H9 (cell line): ENCODE data around the gene NECAP2. TPM values are rescaled to one million over a fixed set of nuclear protein-coding genes. Genes with fewer than 3 reads are reported as not detected.

ENCODE experiments used
- DNase-seq: peaks from one replicate; pipeline ENCODE4 v3.0.0-alpha.2; 2017
- H2AFZ ChIP-seq: one replicate; pipeline ENCODE4 v1.6.1; 2013; ENCODE audit warnings: mild to moderate bottlenecking, low read length, control low read depth, moderate library complexity
- H2AK5ac ChIP-seq: 2 replicates; pipeline ENCODE4 v1.6.1; 2013; ENCODE audit warnings: low read length, control low read depth, mixed read lengths; ENCODE audit not compliant: insufficient read length
- H2BK120ac ChIP-seq: one replicate; pipeline ENCODE4 v1.6.1; 2013; ENCODE audit warnings: low read depth, mild to moderate bottlenecking, low read length, control low read depth, inconsistent platforms; ENCODE audit not compliant: poor library complexity, severe bottlenecking
- H2BK12ac ChIP-seq: 2 replicates; pipeline ENCODE4 v1.6.1; 2013; ENCODE audit warnings: low read length, control low read depth, mixed read lengths, low read depth; ENCODE audit not compliant: insufficient read length
- H2BK15ac ChIP-seq: 2 replicates; pipeline ENCODE4 v1.6.1; 2013; ENCODE audit warnings: low read depth, low read length, control low read depth
- H2BK20ac ChIP-seq: one replicate; pipeline ENCODE4 v1.6.1; 2013; ENCODE audit warnings: low read depth, mild to moderate bottlenecking, low read length, control low read depth, inconsistent platforms; ENCODE audit not compliant: poor library complexity, severe bottlenecking
- H2BK5ac ChIP-seq: 2 replicates; pipeline ENCODE4 v1.6.1; 2013; ENCODE audit warnings: low read length, control low read depth, mixed read lengths; ENCODE audit not compliant: insufficient read length
- H3K14ac ChIP-seq: 2 replicates; pipeline ENCODE4 v1.6.1; 2013; ENCODE audit warnings: low read length, control low read depth; ENCODE audit not compliant: insufficient read depth
- H3K18ac ChIP-seq: 2 replicates; pipeline ENCODE4 v1.6.1; 2013; ENCODE audit warnings: low read depth, mild to moderate bottlenecking, mixed read lengths, low read length, control low read depth; ENCODE audit not compliant: insufficient read length
- H3K23ac ChIP-seq: 2 replicates; pipeline ENCODE4 v1.6.1; 2013; ENCODE audit warnings: low read length, control low read depth, mixed read lengths, low read depth; ENCODE audit not compliant: insufficient read length
- H3K23me2 ChIP-seq: 2 replicates; pipeline ENCODE4 v1.6.1; 2013; ENCODE audit warnings: low read depth, mild to moderate bottlenecking, mixed read lengths, low read length, control low read depth; ENCODE audit not compliant: insufficient read length, poor library complexity, severe bottlenecking
- H3K27ac ChIP-seq: 2 replicates; pipeline ENCODE4 v1.5.1; 2013; ENCODE audit warnings: low read length, control low read depth, mixed read lengths, low read depth; ENCODE audit not compliant: insufficient read length
- H3K27me3 ChIP-seq: 2 replicates; pipeline ENCODE4 v1.6.1; 2013; ENCODE audit warnings: low read length, control low read depth, inconsistent platforms; ENCODE audit not compliant: insufficient read depth
- H3K4ac ChIP-seq: 2 replicates; pipeline ENCODE4 v1.6.1; 2013; ENCODE audit warnings: low read depth, mild to moderate bottlenecking, control low read depth, inconsistent platforms, low read length, moderate library complexity
- H3K4me1 ChIP-seq: 2 replicates; pipeline ENCODE4 v1.6.1; 2013; ENCODE audit warnings: low read length, control low read depth, inconsistent platforms; ENCODE audit not compliant: insufficient read depth
- H3K4me2 ChIP-seq: 2 replicates; pipeline ENCODE4 v1.6.1; 2013; ENCODE audit warnings: low read length, control low read depth, mixed read lengths; ENCODE audit not compliant: insufficient read length, insufficient read depth
- H3K56ac ChIP-seq: 2 replicates; pipeline ENCODE4 v1.6.1; 2013; ENCODE audit warnings: low read depth, mild to moderate bottlenecking, mixed read lengths, low read length, control low read depth; ENCODE audit not compliant: insufficient read length
- H3K79me1 ChIP-seq: 2 replicates; pipeline ENCODE4 v1.6.1; 2013; ENCODE audit warnings: low read depth, mild to moderate bottlenecking, moderate library complexity, low read length, control low read depth, inconsistent platforms; ENCODE audit not compliant: insufficient read depth, poor library complexity, severe bottlenecking
- H3K79me2 ChIP-seq: 2 replicates; pipeline ENCODE4 v1.6.1; 2013; ENCODE audit warnings: low read length, control low read depth, inconsistent platforms; ENCODE audit not compliant: insufficient read depth
- H3K9ac ChIP-seq: 2 replicates; pipeline ENCODE4 v1.6.1; 2013; ENCODE audit warnings: low read length, control low read depth, mixed read lengths; ENCODE audit not compliant: insufficient read length; ENCODE audit errors: extremely low read depth
- H3K9me3 ChIP-seq: one replicate; pipeline ENCODE4 v1.6.1; 2013; ENCODE audit warnings: low read depth, low read length, inconsistent platforms; ENCODE audit not compliant: control insufficient read depth
- H3T11ph ChIP-seq: one replicate; pipeline ENCODE4 v1.6.1; 2013; ENCODE audit warnings: mild to moderate bottlenecking, low read length, control low read depth, inconsistent platforms
- H4K20me1 ChIP-seq: one replicate; pipeline ENCODE4 v1.6.1; 2013; ENCODE audit not compliant: control insufficient read depth, insufficient read length, insufficient read depth
- H4K5ac ChIP-seq: 2 replicates; pipeline ENCODE4 v1.6.1; 2013; ENCODE audit warnings: low read depth, mild to moderate bottlenecking, mixed read lengths, low read length, control low read depth; ENCODE audit not compliant: insufficient read length
- H4K8ac ChIP-seq: replicated peaks from 2 replicates; pipeline ENCODE4 v1.6.1; 2013; ENCODE audit warnings: low read length, control low read depth, mixed read lengths, low read depth; ENCODE audit not compliant: insufficient read length
- H4K91ac ChIP-seq: 2 replicates; pipeline ENCODE4 v1.6.1; 2013; ENCODE audit warnings: low read depth, mild to moderate bottlenecking, moderate library complexity, mixed read lengths, low read length, control low read depth; ENCODE audit not compliant: insufficient read length
- H3K27ac Mint-ChIP-seq, 3 experiments: 2 replicates in 2 of 3; 3 replicates in 1 of 3; pipeline ENCODE4 v1.8.0; 2020 to 2021; ENCODE audit warnings: mixed read lengths in 3 of 3, mild to moderate bottlenecking in 1 of 3, moderate library complexity in 1 of 3
- H3K27me3 Mint-ChIP-seq: 2 replicates; pipeline ENCODE4 v1.8.0; 2021; ENCODE audit warnings: low read depth, mild to moderate bottlenecking, moderate library complexity, mixed read lengths
- H3K36me3 Mint-ChIP-seq, 3 experiments: 2 replicates in 2 of 3; 3 replicates in 1 of 3; pipeline ENCODE4 v1.8.0; 2020 to 2021; ENCODE audit warnings: low read depth in 3 of 3, mixed read lengths in 3 of 3; ENCODE audit not compliant: insufficient read depth in 1 of 3
- H3K4me1 Mint-ChIP-seq, 2 experiments: 2 replicates each; pipeline ENCODE4 v1.8.0; 2020; ENCODE audit warnings: mixed read lengths in 2 of 2
- H3K4me3 Mint-ChIP-seq, 2 experiments: 2 replicates in 1 of 2; 3 replicates in 1 of 2; pipeline ENCODE4 v1.8.0; 2020 to 2021; ENCODE audit warnings: mild to moderate bottlenecking in 2 of 2, mixed read lengths in 2 of 2, moderate library complexity in 1 of 2
- H3K9me3 Mint-ChIP-seq, 2 experiments: 2 replicates in 1 of 2; 3 replicates in 1 of 2; pipeline ENCODE4 v1.8.0; 2020; ENCODE audit warnings: mild to moderate bottlenecking in 2 of 2, mixed read lengths in 2 of 2, moderate library complexity in 1 of 2
- CTCF ChIP-seq: fragments of 200-600 bp; sonication (generic); conservative IDR thresholded peaks from 3 replicates; pipeline ENCODE4 v1.8.0; 2021; ENCODE audit warnings: antibody characterized with exemption, mild to moderate bottlenecking
- WGBS: extraction: QIAGEN DNeasy Blood & Tissue Kit; methylation state at CpG from one replicate; pipeline ENCODE4 v1.1.7; 2013; ENCODE audit warnings: missing lambda C conversion rate, low lambda C conversion rate, mixed read lengths; ENCODE audit not compliant: insufficient read length; ENCODE audit errors: extremely low coverage; 5-methylcytosine and 5-hydroxymethylcytosine counted together
- total RNA-seq: library from RNA; stranded (reverse); gene quantifications from 2 replicates; pipeline ENCODE4 v1.2.1, GENCODE V29; 2021

Gene NECAP2
- total RNA-seq, 1 experiment from 2014 or later: 33.2 TPM

GRCh38 chr1:16462773-16463330, 22.3 kb downstream of the NECAP2 start:
- Histone ChIP-seq H3K79me1 (no peaks in the 10 kb centered on the region), H2BK120ac (no peak overlapping the region), H2BK15ac (no peak overlapping the region), H2BK20ac (no peak overlapping the region), H3K23me2 (no peaks in the 10 kb centered on the region), H2BK12ac (no peak overlapping the region), H4K8ac (no peak overlapping the region), H3K4me1 (no peaks in the 10 kb centered on the region), H4K5ac (no peak overlapping the region), H2AK5ac (no peak overlapping the region), H3K9me3 (no peaks in the 10 kb centered on the region), H3K56ac (no peak overlapping the region), H3K18ac (no peak overlapping the region), H3K23ac (no peak overlapping the region), H3K27me3 (no peaks in the 10 kb centered on the region), H3K14ac (no peak overlapping the region), H3K27ac (no peak overlapping the region), H3K79me2 (no peaks in the 10 kb centered on the region), H3K4me2 (no peak overlapping the region), H4K91ac (no peak overlapping the region), H2AFZ (no peak overlapping the region), H3K9ac (no peak overlapping the region), H3T11ph (no peak overlapping the region), H2BK5ac (no peak overlapping the region), H4K20me1 (no peaks in the 10 kb centered on the region), H3K4ac (no peak overlapping the region)
- Mint-ChIP-seq H3K27me3 (no peaks in the 10 kb centered on the region), H3K27ac (peak overlapping the region in 1 of 3 experiments; percentile 38; a peak in 3 of 7 replicates), H3K36me3 (peaks cover 16 to 45% (median 35%) of the 10 kb centered on the region in 3 experiments), H3K4me3 (no peak overlapping the region), H3K9me3 (no peaks in the 10 kb centered on the region), H3K4me1 (peaks cover 3 to 7% of the 10 kb centered on the region in 2 experiments; a peak in 2 of 4 replicates)
- WGBS: no CpG with 5 or more reads among the region's 7 CpGs
- TF ChIP-seq CTCF: no peak
- no peak for DNase-seq
